SU-DHL-6 (cell line): ENCODE results near the gene CHRND.

Experiments used
- H2AFZ ChIP-seq: fragments of 200-600 bp; sonication (generic); 2 replicates; pipeline ENCODE4 v1.6.1; 2014; ENCODE audit warnings: low read depth, mild to moderate bottlenecking, moderate library complexity, mixed read lengths, antibody characterized with exemption, low read length; ENCODE audit not compliant: severe bottlenecking
- H3F3A ChIP-seq: fragments of 200-600 bp; shearing (Covaris generic); 2 replicates; pipeline ENCODE4 v1.6.0; 2016; ENCODE audit warnings: antibody characterized with exemption, mild to moderate bottlenecking; ENCODE audit not compliant: insufficient read depth
- H3K27ac ChIP-seq: fragments of 200-600 bp; sonication (generic); 2 replicates; pipeline ENCODE4 v1.5.1; 2016; ENCODE audit warnings: low read depth, mild to moderate bottlenecking, low read length, moderate library complexity, mixed read lengths
- H3K27me3 ChIP-seq: fragments of 200-600 bp; sonication (generic), shearing (Covaris generic); 2 replicates; pipeline ENCODE4 v1.6.0; 2014; ENCODE audit warnings: mild to moderate bottlenecking, low read length
- H3K36me3 ChIP-seq: fragments of 200-600 bp; sonication (generic); 2 replicates; pipeline ENCODE4 v1.6.1; 2014; ENCODE audit warnings: mild to moderate bottlenecking, low read length, mixed read lengths
- H3K4me2 ChIP-seq: fragments of 300-600, 200-600 bp; shearing (Covaris generic), sonication (generic); 2 replicates; pipeline ENCODE4 v1.6.0; 2014; ENCODE audit warnings: low read length, low read depth, mild to moderate bottlenecking; ENCODE audit not compliant: poor library complexity, severe bottlenecking
- H3K4me3 ChIP-seq: fragments of 200-600 bp; sonication (generic); 2 replicates; pipeline ENCODE4 v1.5.1; 2014; ENCODE audit warnings: antibody characterized with exemption, low read length, mild to moderate bottlenecking, mixed read lengths; ENCODE audit not compliant: insufficient read depth, poor library complexity, severe bottlenecking
- H3K79me2 ChIP-seq: fragments of 200-600 bp; sonication (generic); 2 replicates; pipeline ENCODE4 v1.6.1; 2014; ENCODE audit warnings: mild to moderate bottlenecking, low read length, moderate library complexity; ENCODE audit not compliant: insufficient read depth
- H3K9ac ChIP-seq: fragments of 200-600 bp; sonication (generic); 2 replicates; pipeline ENCODE4 v1.7.0; 2014; ENCODE audit warnings: mild to moderate bottlenecking, low read length
- H3K9me2 ChIP-seq: fragments of 200-600 bp; sonication (generic); replicated peaks from 2 replicates; pipeline ENCODE4 v1.6.1; 2014; ENCODE audit warnings: low read length; ENCODE audit not compliant: insufficient read depth
- H3K9me3 ChIP-seq: fragments of 200-600 bp; sonication (generic); 2 replicates; pipeline ENCODE4 v1.6.1; 2014; ENCODE audit warnings: low read length, mixed read lengths; ENCODE audit not compliant: insufficient read depth
- H4K20me1 ChIP-seq: fragments of 200-600 bp; sonication (generic); 2 replicates; pipeline ENCODE4 v1.6.1; 2014; ENCODE audit warnings: low read depth, mild to moderate bottlenecking, antibody characterized with exemption, low read length, moderate library complexity, mixed read lengths
- EZH2phosphoT487 ChIP-seq: fragments of 200-600 bp; sonication (generic), shearing (Covaris generic); conservative IDR thresholded peaks from 2 replicates; pipeline ENCODE4 v1.6.1; 2018; ENCODE audit warnings: mild to moderate bottlenecking, antibody characterized with exemption, low read length, moderate library complexity, mixed read lengths
- TF ChIP-seq, protein P1 (sequence below): fragments of 200-600 bp; sonication (generic); IDR thresholded peaks from one replicate; pipeline ENCODE4 v1.5.1; 2017; ENCODE audit warnings: antibody characterized with exemption, mild to moderate bottlenecking, low read length, moderate library complexity; ENCODE audit not compliant: insufficient read depth, poor library complexity, severe bottlenecking

Gene CHRND

DNA sequence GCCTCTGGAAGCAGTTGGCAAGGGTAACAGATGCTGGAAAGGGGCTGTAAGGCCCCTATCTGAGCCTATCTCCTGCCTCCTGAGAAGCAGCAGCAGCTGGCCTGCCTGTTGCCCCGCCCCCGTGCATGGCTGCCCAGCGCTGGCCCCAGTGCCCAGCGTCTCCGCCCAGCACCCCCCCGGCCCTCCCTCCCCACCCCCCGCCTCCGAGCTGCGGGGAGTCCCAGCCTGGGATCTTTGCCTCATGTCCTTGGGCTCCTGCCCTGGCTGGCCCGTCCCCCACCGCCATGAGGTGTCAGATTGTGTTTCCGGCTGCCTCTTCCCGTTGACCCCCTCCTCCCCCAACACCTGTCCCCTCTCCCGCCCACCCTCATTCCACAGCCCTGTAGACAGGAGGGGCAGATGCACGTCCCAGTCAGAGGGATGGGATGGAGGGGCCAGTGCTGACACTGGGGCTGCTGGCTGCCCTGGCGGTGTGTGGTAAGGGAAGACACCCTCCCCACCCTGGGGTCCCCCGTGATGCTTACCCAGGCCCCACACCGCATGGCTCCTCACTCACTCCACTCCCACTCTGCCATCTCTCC, at the start of gene CHRND:
CHRND (plus strand) TSS at position 370 of the 581 bp plus-strand sequence; CDS start at position 426, 56 bp downstream.
- Histone ChIP-seq H3K4me2 (no peak within 1 kb of the TSS), H3F3A (no peaks in the 10 kb centered on the region), H4K20me1 (no peaks in the 10 kb centered on the region), H3K4me3 (no peak within 1 kb of the TSS), H3K79me2 (no peaks in the 10 kb centered on the region), H3K9ac (no peak within 1 kb of the TSS), H3K27me3 (no peaks in the 10 kb centered on the region), H3K36me3 (no peaks in the 10 kb centered on the region), H2AFZ (no peak within 1 kb of the TSS), H3K27ac (no peak within 1 kb of the TSS), H3K9me2 (no peaks in the 10 kb centered on the region), H3K9me3 (no peaks in the 10 kb centered on the region)
- no peak for TF ChIP-seq EZH2phosphoT487
- TF ChIP-seq, protein P1, sequence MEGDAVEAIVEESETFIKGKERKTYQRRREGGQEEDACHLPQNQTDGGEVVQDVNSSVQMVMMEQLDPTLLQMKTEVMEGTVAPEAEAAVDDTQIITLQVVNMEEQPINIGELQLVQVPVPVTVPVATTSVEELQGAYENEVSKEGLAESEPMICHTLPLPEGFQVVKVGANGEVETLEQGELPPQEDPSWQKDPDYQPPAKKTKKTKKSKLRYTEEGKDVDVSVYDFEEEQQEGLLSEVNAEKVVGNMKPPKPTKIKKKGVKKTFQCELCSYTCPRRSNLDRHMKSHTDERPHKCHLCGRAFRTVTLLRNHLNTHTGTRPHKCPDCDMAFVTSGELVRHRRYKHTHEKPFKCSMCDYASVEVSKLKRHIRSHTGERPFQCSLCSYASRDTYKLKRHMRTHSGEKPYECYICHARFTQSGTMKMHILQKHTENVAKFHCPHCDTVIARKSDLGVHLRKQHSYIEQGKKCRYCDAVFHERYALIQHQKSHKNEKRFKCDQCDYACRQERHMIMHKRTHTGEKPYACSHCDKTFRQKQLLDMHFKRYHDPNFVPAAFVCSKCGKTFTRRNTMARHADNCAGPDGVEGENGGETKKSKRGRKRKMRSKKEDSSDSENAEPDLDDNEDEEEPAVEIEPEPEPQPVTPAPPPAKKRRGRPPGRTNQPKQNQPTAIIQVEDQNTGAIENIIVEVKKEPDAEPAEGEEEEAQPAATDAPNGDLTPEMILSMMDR, result no peak

DNA sequence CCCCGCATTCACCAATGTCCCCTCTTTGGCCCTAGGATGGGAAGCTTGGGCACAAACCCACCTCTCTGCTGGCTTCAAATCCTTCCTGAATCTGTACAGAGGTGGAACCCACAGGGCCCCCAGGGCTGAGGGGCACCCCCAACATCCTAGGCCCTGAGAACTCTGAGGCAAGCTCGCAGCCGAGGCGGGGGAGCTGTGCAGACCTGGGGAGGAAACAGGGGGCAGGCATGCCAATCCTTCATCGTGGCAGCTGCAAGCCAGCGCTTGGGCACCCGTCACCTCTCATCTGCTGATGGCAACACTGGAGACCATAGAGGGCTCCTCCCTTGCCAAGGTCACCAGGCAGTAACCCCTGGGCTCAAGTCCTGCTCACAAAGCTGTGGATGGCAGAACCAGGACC, 49.2 kb upstream of the CHRND start:
- no peak overlapping the region for H3K9ac ChIP-seq
- H3K9me2 ChIP-seq, result no peaks in the 10 kb centered on the region
- no peaks in the 10 kb centered on the region for H3K9me3 ChIP-seq
- no peak overlapping the region for H3K27ac ChIP-seq
- H3K36me3 ChIP-seq, result no peaks in the 10 kb centered on the region
- H2AFZ ChIP-seq, result no peak overlapping the region
- TF ChIP-seq, protein P1, result no peak
- TF ChIP-seq EZH2phosphoT487, result no peak
- H4K20me1 ChIP-seq, result no peaks in the 10 kb centered on the region
- H3K79me2 ChIP-seq, result no peaks in the 10 kb centered on the region
- H3F3A ChIP-seq, result no peaks in the 10 kb centered on the region
- no peaks in the 10 kb centered on the region for H3K27me3 ChIP-seq
- H3K4me2 ChIP-seq, result no peak overlapping the region
- H3K4me3 ChIP-seq, result no peak overlapping the region

DNA sequence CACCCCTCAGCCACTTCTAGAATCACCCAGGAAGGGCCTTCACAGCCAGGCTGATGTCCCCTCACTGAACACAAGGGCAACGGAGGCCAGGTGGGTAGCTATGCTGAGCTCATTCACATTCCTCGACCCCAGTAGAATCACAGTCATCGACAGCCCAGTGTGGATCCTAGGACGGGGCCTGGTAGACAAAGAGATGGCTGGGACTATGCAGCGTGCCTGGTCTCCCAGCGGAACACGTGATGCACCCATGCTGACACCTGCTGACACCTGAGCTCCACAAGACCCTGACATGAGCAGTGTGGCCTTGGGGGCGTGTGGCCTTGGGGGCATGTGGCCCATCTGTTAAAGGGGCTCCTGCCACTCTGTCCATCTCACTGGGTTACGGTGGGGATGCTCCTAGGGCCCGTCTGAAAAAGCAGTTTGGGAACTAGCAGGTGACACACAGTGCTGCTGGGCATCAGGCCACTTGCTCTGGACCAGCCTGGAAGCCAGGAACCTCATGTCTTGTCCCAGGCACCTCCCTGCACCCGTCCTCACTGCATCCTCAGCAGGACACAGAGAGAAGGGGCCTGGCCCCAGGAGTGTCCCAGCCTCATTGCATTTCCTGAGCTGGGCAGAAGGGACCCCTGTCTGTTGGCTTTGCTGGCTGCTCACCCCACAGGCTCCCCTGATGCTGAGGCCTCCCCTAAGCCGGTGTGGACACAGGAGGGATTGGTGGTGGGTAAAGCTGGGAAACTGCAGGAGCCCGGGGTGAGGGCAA, 48.0 kb upstream of the CHRND start:
- Histone ChIP-seq H3F3A (no peaks in the 10 kb centered on the region), H3K9me3 (no peaks in the 10 kb centered on the region), H3K27ac (no peak overlapping the region), H3K4me2 (no peak overlapping the region), H3K9me2 (no peaks in the 10 kb centered on the region), H2AFZ (no peak overlapping the region), H3K79me2 (no peaks in the 10 kb centered on the region), H3K9ac (no peak overlapping the region), H3K27me3 (no peaks in the 10 kb centered on the region), H3K4me3 (no peak overlapping the region), H3K36me3 (no peaks in the 10 kb centered on the region), H4K20me1 (no peaks in the 10 kb centered on the region)
- TF ChIP-seq EZH2phosphoT487, result no peak
- TF ChIP-seq, protein P1, result no peak
